NCI-H1048 (cell line): ENCODE measurements around the gene HLA-DRA.

Experiments used
- DNase-seq: peaks from one replicate; lab custom pipeline; 2025; lab: John Stamatoyannopoulos, UW

HLA-DRA gene

DNA sequence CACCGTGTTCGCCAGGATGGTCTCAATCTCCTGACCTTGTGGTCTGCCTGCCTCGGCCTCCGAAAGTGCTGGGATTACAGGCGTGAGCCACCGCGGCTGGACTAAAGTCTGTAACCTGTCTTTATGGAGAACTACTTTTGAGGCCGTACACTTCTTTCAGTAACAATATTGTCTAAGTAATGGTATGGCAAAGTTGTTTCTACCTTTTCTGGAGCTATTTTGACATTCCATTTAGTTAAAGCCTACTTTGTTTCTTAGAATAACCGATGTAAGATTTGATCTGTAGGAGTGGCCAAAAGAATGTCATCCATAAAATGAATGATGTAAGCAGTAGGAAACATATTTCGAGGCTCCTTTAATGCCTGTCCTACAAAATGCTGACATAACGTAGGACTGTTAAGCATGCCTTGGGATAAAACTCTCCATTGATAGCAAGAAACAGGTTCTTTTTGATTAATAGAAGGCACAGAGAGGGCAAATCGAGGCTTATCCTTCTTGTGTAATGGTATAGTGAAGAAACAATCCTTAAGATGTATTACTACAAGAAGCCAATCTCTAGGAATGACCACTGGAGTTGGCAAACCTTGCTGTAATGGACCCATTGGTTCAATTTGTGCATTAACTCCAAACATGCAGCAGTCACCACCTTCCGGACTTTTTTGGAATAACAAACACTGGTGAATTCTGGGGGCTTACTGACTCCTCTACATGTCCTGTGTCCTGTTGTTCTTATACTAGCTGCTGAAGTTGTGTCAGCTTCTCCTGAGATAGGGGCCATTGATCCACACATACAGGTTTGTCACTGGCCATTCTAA, 35.9 kb downstream of the HLA-DRA start:
- no peak for DNase-seq

DNA sequence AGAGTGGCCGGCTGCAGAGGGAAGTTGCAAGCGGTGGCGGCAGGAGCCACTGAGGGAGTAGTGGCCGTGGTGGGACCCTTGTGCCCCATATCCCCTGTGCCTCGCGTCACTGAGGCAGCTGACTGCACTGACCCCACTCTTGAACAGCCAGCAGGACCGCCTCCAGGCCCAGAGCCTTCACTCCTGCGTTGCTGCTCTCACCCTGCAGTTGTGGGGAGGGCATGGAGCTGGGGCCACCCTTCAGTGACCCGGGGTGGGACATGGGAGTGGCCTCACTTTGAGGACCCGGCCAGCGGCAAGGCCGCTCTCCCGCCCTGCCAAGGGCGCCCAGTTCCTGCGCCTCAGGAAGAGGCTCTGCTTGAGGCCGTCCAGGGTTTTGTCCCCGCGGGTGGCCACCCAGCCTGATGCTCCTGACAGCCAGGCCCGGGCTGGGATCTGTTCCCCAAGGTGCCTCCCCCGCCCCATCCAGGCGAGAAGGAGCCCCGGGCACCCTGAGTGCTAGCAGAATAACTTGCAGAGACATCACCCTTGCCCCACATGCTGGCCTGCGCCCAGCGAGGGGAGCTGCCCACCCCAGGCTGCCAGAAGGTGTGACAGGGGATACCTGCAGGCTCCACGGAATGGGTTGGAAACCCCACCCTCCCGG, 44.4 kb downstream of the HLA-DRA start:
- no peak for DNase-seq

DNA sequence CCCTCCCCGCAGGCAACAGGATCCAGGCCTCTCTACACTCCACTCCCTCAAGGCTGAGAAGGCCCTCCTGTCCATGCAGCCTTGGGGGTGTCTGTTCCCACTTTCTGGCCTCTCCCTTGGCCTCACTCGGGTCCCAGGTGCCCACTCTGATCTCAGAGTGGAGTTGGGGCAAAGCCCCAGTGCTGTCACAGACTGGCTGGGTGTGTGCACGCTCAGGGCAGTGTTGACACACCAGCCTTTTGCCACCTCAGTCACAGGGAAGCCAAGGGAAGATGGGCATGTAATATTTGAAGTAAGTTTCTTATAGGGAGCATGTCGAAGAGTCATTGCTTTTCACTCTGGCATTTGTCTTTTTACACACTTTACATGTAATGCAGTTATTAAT, 44.9 kb downstream of the HLA-DRA start:
- no peak for DNase-seq

DNA sequence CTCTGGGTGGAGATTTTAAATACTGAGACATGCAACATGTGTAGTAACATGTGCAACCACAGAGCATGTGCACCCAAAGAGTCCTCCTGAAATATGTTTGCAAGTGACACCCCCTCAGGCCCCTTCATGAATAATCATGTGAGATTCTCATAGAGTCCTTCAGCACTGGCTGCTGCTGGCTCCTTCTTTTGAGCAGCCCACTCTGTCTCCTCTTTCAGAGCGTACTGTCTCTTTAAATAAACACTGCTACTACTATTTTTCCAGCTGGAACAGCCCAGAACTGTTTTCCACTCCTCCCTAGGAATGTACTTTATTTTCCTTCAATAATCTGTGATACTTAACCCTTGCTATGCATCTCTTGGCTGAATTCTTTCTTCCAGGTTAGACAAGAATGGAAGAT, 48.4 kb downstream of the HLA-DRA start:
- DNase-seq, result no peak

DNA sequence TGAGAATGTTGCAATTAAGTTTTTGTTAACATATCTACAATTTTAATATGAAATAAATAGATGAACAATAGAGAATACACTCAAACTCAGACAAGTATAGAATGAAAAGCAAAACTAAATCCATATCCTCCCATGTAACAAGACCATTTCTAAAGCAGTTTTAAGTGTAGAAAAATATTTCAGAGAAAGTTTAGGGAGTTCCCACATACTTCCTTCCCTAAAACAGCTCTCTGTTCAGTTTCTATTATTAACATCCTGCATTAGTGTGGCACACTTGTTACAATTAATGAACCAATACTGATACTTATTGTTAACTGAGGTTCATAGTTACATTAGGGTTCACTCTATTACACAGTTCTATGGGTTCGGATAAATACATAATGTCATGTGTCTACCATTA, 52.0 kb downstream of the HLA-DRA start:
- DNase-seq, result no peak

DNA sequence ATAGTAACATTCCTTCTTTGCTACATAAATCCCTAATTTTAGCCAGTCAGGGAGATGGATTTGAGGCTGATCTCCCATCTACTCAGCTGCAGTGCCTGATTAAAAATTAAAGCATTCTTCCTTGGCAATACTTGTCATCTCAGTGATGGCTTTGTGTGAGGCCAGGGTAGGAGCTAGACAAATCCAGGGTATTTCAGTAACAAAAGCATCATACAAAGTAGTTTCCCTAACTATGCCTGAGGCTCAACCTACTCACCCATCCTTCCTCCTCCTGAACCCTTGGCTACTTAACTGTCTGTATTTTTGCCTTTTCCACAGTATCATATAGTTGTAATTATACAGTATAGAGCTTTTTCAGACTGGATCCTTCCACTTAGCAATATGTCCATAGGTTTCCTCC, 52.7 kb downstream of the HLA-DRA start:
- no peak for DNase-seq
